GM18519 (cell line): ENCODE results near the gene CPSF6.
A peak's percentile ranks its signal among the peaks of the same experiment; 100 is the strongest.
"Not testable (repeated sequence)": the region's sequence is repeated elsewhere in the genome, so short reads cannot be mapped to it uniquely, and the experiment has no call there.

Source experiments
- ATAC-seq: cut with Tn5 transposase; IDR thresholded peaks from one replicate; pipeline ENCODE4 v1.9.1; 2021; ENCODE audit warnings: mild to moderate bottlenecking, moderate library complexity; ENCODE audit not compliant: unreplicated experiment, low FRiP score

CPSF6 gene

DNA sequence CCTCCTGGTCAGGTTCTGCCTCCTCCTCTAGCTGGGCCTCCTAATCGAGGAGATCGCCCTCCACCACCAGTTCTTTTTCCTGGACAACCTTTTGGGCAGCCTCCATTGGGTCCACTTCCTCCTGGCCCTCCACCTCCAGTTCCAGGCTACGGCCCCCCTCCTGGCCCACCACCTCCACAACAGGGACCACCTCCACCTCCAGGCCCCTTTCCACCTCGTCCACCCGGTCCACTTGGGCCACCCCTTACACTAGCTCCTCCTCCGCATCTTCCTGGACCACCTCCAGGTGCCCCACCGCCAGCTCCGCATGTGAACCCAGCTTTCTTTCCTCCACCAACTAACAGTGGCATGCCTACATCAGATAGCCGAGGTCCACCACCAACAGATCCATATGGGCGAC, 19.3 kb downstream of the CPSF6 start:
- no peak for ATAC-seq

DNA sequence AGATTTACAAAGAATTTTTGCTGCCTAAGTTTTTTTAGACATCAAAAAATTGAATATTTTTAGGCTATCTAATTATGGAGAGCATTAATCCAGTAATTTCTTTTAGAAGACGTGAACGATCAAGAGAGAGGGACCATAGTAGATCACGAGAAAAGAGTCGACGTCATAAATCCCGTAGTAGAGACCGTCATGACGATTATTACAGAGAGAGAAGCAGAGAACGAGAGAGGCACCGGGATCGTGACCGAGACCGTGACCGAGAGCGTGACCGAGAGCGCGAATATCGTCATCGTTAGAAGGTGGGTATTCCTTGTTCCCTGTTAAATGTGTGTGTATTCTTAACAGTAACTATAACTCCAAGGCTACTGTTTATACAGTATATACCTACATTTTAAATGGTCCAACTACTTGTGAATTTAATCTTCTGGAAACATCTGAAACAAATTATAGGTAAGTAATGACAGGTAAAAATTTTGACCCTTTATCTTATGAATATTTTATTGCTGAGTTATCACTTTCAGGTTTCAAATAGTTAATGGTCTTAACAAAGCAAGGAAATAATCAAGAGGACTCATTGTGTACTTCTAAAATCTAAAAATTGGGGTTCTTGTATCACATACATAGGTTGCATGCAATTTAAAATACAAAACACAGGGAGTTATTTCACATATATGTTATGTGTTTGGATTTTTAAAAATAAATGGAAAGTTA, 23.1 kb downstream of the CPSF6 start:
- ATAC-seq: no peak

- no peak for ATAC-seq
These were observed 25.8 kb downstream of the CPSF6 start for GRCh38 chr12:69265205-69265604.

- ATAC-seq: not testable (repeated sequence)
These were observed 26.3 kb downstream of the CPSF6 start for GRCh38 chr12:69265633-69266032.

GRCh38 chr12:69266036-69266635, 26.8 kb downstream of the CPSF6 start:
- no peak for ATAC-seq

DNA sequence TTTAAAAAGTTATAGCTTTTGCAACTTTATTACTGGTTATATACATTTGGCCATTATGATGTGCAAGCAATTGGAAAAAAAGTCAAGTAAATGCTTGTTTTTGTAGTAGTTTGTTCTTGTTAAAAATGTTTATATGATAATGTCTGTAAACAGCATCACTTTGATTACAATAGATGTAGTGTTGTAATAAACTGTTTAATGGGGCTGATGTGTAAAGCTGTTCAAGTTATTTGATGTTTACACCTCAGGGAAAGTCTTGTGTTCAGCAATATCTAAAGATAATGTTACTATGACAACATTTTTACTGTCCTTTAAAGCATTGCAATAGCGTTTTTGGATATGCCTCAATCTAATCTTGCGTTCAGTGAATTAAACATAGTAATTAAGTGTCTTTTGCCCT, 30.4 kb downstream of the CPSF6 start:
- no peak for ATAC-seq

- no peak for ATAC-seq
These were observed 33.1 kb downstream of the CPSF6 start for GRCh38 chr12:69272511-69272910.

DNA sequence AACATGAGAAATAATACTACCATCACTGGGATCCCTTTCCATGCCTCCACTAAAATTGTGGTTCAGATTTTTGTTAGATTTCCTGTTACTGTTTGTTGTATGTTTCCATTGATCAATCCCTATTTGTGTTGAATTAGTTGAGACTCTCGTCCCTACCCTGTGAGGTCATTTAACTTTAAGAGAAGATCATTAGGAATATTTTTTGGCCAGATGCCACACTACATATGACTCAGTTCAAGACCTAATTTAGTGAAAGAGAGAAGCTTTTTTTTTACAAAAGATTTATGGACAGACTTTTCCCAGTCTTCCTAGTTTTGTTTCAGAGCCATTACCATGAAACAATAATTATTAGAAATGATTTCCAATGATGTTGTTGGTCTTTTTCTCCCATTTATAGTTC, 35.5 kb downstream of the CPSF6 start:
- no peak for ATAC-seq

DNA sequence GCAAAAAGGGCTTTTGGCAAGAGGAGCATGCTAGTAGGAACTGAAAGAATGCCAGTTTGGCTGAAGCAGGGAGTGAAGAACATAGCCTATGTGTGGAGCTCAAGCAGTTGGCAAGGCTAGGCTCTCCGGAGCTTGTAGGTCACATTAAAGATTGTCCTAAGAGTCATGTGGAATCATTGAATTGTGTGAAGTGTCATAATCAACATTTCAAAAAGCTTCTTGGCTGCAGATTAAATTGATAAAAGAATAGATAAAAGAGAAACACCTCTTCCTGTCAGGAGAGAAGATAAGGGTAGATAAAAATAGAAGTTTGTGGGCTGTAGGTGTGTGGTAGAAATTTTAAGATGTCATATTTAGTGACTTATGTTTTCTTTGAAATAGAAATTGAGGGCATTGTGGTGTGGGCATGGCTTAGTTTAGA, 36.1 kb downstream of the CPSF6 start:
- ATAC-seq: no peak

DNA sequence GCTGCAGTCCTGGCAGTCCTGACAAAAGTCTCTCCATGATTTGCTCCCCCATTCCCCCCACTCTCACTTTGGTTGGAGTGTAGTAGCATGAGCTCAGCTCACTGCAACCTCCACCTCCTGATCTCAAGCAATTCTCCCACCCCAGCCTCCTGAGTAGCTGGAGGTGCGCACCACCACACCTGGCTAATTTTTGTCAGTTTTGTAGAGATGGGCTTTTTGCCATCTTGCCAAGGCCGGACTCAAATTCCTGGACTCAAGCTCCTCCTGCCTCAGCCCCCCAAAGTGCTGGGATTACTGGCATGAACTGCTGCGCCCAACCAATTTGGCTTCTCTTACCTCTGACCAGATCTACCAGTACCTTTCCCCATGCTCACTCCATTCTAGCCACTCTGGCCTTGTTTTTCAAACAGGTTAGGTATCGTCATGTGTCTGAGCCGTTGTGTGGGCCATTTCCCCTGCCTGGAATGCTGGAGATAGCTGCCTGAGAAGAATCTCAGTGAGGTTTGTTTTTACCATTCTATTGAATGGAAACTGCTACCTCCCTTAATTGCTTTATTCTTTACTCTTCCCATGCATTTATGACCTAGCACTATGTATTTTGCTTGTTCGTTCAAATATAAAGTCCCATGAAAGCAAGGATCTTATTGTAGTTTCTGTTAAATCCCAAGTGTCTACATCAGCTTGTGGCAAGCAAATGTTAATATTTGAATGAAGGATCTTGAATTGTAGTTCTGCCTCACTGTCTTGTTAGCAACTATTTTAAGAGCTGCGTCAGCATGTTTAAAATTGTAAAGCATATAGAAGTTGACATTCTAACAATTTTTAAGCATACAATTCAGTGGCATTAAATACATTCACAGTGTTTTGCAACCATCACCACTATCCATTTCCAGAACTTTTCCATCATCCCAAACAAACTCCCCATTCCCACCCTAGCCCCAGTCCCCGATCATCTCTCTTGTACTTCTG, 39.7 kb downstream of the CPSF6 start:
- no peak for ATAC-seq

DNA sequence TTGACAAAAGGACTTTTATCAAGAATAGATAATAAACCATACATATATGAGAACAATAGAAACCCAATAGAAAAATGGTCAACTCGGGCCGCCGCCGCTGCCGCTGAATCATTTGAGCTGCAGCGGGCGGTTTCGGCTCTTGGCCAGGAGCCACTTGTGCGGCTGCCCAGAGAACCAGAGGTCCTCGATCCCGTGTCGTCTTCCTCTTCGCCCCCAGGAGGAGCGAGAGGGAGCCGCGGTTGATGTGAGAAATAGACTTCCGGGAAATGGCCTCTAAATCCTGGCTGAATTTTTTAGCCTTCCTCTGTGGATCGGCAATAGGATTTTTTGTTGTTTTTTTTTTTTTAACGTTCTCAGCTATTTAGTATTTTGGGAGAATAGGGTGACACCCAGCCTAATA, 44.8 kb downstream of the CPSF6 start:
- ATAC-seq: no peak

DNA sequence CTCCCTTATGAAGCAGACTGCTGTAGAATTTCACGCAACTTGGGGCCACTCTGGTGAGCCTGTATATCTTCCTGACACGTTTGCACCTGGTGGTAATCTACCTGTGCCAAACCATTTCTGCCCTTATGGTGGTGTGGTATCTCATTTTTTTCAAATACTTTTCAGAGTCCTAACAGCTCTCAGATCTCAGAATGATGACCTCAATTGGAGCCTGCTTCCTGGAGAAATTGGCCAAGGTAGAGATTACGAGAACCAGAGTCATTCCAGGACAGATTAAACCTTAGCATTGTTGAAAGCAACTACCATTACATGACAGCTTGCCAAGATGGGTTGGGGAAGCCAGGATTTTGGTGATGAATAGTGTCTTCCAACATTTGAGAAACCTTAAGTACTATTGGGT, 48.2 kb downstream of the CPSF6 start:
- ATAC-seq: no peak

- ATAC-seq: peak; percentile 98
These were observed 51.3 kb downstream of the CPSF6 start for GRCh38 chr12:69290545-69291277.

DNA sequence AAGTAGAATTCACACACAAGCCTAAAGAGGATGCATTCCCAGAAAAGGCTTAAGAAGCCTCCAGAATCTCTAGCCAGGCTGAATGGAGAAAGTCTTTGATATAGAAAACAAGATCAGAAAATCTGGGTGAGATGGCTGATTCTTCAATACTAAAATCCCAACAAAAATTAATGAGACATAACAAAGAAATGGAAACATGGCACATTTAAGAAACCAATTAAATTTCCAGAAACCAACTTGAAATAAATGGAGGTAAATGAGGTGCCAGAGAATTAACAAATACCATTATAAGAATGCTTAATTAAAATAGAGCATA, 51.9 kb downstream of the CPSF6 start:
- no peak for ATAC-seq

GRCh38 chr12:69298133-69298532, 58.8 kb downstream of the CPSF6 start:
- no peak for ATAC-seq

GRCh38 chr12:69298947-69299346, 59.6 kb downstream of the CPSF6 start:
- ATAC-seq: no peak

DNA sequence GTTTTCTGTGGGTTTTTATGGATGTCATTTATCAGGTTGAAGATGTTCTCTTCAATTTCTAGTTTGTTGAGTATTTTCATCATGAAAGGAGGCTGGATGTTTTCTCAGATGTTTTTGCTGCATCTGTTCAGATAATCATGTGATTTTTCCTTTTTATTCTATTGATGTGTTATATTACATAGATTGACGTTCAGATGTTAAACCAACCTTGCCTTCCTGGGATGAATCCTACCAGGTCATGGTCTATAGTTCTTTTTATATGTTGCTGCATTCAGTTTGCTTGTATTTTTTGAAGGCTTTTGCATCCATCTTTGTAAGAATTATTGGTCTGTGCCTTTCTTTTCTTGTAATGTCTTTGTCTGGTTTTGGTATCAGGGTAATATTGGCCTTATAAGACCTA, 64.9 kb downstream of the CPSF6 start:
- ATAC-seq: no peak

DNA sequence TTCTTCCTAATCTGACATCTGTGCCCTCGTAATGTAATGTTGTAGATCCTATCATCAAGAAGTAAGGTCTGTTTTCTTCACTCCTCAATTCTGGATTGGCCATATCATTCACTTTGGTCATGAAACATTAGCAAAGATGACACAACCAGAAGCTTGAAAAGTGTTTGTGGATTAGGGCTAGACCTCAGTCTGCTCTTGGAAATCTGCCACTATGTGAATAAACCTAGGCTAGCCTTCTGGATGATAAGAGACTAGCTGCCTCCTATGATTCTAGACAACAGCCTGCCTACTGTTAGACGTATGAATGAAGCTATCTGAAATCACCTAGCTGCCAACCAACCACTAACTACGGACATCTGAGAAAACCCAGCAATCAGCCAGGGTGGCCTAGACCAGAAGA, 70.1 kb downstream of the CPSF6 start:
- no peak for ATAC-seq

- no peak for ATAC-seq
These were observed 73.8 kb downstream of the CPSF6 start for GRCh38 chr12:69313209-69313608.

DNA sequence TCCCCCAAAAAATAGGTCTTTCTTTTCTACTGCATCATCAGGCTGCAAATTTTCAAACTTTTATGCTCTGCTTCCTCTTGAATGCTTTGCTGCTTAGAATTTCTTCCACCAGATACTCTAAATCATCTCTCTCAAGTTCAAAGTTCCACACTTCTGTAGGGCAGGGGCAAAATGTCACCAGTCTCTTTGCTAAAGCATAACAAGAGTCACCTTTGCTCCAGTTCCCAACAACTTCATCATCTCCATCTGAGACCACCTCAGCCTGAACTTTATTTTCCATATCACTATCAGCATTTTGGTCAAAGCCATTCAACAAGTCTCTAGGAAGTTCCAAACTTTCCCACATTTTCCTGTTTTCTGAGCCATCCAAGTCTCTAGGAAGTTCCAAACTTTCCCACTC, 77.4 kb downstream of the CPSF6 start:
- ATAC-seq: not testable (repeated sequence)

DNA sequence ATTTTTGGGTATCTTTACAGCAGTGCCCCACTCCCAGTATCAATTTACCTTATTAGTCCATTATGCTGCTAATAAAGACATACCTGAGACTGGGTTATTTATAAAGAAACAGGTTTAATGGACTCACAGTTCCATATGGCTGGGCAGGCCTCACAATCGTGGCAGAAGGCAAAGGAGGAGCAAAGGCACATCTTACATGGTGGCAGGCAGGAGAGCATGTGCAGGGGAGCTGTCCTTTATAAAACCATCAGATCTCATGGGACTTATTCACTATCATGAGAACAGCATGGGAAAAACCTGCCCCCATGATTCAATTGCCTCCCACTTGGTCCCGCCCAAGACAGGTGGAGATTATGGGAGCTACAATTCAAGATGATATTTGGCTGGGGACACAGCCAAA, 77.9 kb downstream of the CPSF6 start:
- not testable (repeated sequence) for ATAC-seq
